ACHN (cell line): ENCODE measurements around the gene OR5A1.

Experiments
- DNase-seq: peaks from one replicate; pipeline ENCODE4 v3.0.0-alpha.2; 2015
- in situ Hi-C: cut with HindIII; loops from 2 replicates; pipeline ENCODE4 v1.10.0; 2017; ENCODE audit warnings: low sequenced_read_pairs, low pct_ligation_motif_present, low pct_unique_long_range_greater_than_20kb

The OR5A1 gene

DNA sequence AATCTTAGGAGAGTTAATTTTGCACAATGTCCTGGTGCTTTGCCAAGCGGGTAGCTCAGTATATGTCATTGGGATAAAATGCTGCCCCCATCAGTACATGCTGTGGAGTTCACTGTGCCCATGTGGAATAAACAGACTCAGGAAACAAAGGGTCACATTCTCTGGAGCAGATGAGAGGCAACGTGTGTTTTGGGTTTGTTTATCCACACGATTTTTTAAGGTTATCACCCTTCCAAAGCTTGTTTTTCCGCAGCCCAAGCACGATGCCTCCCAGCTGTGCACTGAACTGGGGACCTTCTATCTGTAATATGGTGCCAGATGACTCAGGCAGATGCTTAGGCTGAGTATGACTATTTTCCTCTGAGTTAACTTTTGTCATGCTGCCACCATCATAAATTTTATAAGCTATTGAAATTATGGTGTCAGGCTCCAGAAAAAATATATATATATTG, 26.9 kb downstream of the OR5A1 start:
- in situ Hi-C loops: no loop called here
- DNase-seq: no peak

GRCh38 chr11:59473015-59473414, 36.7 kb downstream of the OR5A1 start, which contains the start of gene OR4D10:
OR4D10 (plus strand) TSS chr11:59473315; CDS start chr11:59477430, 4,115 bp downstream.
- in situ Hi-C loops: no loop called here
- no peak for DNase-seq

DNA sequence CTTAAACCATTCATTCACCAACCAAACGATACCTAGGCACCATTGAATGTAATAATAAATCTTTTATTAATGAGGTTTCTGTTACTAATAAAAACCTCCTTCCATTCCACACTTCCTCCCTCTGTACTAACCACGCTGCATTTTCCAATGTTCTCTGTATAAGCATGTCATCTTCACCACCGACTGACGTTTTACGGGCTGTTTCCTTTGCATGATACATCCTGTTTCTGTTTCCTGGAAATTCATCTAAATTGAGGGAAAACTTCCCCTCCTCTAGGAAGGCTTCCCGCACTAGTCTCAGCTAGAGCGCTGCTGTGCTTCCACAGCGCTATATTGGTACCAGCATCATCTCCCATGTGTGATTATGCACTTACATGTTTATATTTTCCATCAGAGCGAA, 38.9 kb downstream of the OR5A1 start:
- no peak for DNase-seq
- in situ Hi-C loops: no loop called here

DNA sequence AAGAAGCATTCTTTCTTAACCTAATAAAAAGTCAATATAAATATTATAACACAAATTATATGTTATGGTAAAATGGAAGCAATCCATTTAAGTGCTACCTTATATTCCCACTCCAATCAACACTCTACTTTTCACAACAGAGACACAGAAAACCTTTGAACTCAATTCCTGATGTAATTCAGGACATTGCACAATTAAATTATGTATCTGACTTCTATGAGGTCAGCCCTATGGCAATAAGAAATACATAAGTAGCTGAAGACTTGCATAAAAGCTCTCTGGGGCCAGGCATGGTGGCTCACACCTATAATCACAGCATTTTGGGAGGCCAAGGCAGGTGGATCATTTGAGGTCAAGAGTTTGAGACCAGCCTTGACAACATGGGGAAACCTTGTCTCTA, 43.6 kb downstream of the OR5A1 start:
- in situ Hi-C loops: no loop called here
- DNase-seq: no peak

- in situ Hi-C loops: no loop called here
- no peak for DNase-seq
Observed at GRCh38 chr11:59480359-59480758, 44.1 kb downstream of the OR5A1 start.
